NOMO-1 (cell line): ENCODE measurements around the gene ANKRD29.
"Not testable (repeated sequence)": the region's sequence is repeated elsewhere in the genome, so short reads cannot be mapped to it uniquely, and the experiment has no call there.

ENCODE experiments used
- DNase-seq, 2 experiments: peaks; one replicate each; lab custom pipeline; 2025; ENCODE audit not compliant: unreplicated experiment in 2 of 2; lab: John Stamatoyannopoulos, UW

ANKRD29 gene

DNA sequence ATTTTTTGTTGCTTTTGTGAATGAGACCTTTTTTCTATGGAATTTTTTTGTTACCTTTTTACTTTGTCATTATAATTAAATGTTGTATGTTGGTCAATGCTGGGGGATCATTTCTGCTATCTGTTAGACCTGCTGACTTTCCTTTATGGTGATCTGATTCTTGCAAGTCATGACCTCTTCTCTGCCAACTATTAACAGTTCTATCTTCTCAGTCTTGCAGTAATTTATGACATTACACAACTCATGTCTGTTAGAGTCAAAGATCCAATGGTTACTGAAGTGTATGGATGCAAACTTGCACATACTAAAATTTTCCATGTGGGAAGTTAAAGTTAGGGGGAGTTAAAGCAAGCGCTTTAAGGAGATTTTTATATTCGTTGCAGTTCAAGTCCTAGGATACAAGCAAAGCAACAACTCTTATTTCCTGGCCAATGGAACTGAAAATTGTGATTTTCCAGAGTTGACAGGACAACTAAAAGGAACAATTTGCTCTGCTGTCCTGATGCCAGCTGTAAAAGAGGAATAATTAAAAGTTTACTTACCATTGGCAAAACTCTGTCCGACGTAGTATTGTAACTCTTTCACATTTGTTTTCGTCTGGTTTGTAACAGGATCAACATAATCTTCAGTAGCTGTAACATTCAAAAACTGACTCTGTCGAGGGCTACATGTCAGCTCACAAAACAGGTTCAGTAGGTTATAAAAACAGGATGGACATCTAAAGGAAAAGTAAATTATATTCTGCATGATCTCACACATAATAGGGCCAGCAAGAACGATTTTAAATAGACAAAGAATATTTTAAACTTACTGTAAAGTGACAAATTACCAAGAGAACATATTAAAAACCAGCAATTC, 94.2 kb downstream of the ANKRD29 start:
- DNase-seq = peak in 1 of 2 experiments; percentile 59

DNA sequence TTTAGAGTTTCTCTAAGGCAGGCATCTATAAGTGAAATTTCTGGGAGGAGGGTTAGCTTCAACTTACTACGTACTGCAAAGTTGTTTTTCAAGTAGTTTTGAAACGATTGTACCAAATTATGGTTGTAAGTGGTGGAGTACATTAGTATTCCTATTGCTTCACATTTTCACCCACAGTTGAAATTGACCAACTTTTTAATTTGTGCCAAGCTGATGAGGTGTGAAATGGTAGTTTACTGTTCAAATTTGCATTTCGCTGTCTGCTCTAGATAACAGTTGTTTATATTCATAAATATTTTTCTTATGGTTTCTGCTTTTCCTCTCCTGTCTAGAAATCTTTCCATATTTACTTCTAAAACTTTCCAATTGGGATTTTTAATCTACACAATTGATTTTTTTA, 95.0 kb downstream of the ANKRD29 start:
- no peak for DNase-seq

DNA sequence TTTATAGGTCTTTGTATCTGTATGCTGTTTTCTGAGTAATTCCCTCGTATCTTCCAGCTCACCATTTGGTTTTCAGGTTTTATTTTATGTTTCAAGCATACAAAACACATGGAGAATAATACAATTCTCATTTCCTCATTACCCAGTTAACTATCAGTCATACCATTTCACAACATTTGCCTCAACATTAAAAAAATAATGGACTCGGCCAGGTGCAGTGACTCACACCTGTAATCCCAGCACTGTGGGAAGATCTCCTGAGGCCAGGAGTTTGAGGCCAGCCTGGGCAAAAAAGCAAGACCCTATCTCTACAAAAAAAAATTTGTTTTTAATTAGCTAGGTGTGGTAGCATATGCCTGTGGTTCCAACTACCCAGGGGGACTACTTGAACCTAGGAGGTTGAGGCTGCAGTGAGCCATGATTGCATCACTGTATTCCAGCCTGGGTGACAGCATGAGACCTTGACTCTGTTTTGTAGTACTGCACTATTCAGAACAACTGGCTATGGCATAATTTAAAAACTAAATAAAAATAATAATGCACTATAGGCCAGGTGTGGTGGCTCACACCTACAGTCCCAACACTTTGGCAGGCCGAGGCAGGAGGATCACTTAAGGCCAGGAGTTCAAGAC, 96.7 kb downstream of the ANKRD29 start:
- DNase-seq = no peak

DNA sequence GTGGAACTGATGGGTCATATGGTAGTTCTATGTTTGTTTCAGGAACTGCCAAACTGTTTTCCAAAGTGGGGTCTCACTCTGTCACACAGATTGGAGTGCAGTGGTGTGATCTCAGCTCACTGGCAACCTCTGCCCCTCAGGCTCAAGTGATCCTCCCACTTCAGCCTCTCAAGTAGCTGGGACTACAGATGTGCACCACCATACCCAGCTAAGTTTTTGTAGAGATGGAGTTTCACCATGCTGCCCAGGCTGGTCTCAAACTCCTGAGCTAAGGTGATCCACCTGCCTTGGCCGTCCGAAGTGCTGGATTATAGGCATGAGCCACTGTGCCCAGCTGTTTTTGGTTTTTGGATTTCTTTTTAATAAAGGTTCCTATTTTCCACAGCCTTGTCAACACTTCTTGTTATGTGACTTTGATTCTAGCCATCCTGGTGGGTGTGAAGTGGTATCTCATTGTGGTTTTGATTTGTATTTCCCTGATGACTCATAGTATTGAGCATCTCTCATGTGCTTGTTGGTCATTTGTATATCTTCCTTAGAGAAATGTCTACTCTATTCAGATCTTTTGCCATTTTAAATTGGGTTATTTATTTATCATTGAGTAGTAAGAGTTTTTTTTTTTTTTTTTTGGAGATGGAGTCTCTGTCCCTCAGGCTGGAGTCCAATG, 99.2 kb downstream of the ANKRD29 start:
- no peak for DNase-seq

DNA sequence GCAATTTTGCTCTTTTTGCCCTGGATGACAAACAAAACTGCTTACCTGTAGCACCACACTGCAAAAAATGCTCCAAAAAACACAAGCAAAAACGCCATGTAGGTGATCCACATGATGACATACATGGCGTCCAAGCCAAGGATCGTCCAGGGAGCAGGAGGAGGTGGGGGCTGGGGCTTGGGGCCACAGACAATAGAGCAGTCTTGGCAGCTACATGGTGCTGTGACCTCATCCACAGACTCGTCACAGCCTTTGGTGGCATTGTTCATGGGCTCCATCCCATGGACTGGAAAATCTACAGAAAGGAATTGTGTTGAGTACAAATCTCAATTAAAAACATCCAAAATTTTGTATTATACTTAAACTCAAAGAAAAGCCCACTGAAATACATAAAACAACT, 102.5 kb downstream of the ANKRD29 start:
- DNase-seq = no peak

DNA sequence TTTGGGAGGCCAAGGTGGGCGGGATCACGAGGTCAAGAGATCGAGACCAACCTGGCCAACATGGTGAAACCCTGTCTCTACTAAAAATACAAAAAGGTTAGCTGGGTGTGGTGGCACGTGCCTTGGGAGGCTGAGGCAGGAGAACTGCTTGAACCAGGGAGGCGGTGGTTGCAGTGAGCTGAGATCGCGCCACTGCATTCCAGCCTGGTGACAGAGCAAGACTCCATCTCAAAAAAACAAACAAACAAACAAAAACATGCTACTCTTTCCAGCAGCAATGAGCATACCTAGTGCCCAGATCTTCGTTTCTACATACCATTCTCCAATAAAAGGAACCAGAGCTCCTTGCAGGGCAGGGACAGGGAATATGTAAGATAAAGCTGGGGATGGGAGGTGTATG, 105.2 kb downstream of the ANKRD29 start:
- DNase-seq = not testable (repeated sequence)

DNA sequence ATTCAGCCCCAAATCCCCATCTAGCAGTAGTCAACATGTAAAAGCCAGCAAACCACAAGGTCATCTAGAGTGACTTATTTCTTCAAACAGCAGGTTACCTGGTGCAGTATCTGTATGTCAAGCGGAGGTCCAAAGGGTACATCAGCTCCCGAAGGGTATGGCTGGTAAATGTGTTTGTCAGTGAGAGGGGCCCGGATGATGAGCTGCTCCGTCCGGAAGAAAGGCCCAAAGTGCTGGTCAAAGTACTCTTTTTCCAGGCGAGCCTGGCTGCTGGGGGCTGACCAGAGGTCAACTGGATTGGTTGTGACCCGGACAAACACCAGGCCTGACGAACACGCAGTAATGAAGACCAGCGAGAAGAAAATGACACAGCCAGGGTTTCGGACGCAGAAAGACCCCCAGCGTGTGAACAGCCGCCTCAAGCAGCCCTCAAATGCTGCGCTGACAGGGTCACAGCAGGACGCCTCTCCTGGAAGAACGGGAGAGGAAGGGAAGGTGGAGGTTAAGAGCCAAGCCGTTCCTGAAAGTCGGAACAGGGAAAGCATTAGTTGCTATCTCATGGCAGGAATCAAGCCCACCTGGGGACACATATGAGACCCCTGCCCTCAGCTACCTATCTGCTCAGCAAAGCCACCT, 106.4 kb downstream of the ANKRD29 start:
- DNase-seq = no peak

DNA sequence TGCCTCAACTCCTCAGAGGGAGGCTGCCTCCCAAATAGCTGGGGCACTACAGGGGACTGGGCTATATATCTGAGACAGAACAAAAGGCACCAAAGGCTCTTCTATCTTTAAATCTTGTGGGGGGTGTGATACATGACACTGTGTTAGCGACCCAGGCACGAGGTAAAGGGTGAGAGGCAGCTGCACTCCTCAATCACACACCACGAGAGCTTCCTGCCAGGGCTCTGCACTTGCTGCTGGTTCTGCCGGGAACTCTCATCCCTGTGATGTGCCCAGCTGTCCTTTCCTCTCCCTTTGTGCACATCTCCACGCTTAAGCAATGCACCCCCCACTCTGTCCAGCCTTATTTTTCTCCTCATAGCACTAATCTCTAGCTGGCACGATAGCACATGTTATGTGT, 108.8 kb downstream of the ANKRD29 start:
- no peak for DNase-seq

DNA sequence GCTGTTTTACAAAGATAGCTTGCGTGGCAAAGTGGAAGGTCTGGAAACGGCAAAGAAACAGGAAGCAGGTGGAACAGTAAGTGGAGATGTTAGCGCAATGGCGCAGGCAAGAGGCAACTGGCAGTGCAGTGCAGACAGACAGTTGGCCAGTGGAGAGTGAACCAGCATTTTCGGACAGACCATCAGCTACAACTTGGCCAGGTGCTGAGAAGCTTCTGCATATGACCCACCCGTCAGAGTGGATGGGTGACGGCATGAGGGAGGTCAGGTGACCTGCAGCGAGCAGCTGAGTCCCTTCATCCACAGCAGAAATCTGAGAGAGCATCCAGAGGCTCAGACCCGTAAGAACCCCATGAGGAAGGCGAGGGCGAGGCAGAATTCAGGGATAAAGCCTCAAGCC, 110.2 kb downstream of the ANKRD29 start:
- DNase-seq = no peak

DNA sequence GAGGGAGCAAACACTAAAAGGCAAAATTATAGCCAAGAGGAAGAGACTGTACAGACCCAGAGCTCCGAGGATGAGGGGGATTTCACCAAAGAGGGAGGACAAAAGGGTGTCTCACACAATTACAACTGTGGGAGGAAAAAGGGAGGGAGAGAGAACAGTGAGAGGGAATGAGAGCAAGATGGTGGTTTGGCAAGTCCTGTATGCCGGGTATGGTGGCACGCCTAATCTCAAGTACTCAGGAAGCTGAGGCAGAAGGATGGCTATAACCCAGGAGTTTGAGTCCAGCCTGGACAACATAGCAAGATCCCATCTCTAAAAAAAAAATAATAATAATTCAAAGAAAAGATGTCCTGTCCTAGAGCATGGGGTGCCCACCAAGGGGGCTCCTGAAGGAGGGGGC, 110.7 kb downstream of the ANKRD29 start:
- no peak for DNase-seq

DNA sequence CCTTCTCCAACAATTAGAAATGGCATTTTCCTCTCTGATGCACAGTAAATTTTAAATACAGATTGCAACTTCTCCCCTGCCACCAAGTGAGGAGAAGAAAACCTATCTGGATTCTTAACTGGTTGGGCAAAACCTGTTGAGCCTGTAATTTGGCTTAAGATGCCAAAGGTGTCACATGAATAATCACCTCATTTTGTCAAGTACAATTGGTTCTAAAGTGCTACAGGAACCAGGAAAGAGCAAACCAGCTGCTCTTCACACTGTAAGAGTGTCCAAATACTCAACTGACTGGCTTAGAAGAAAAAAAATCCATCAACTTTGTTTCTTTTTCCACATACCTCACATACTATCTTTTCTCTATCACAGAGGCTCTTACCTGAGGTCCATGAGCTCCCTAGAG, 111.8 kb downstream of the ANKRD29 start:
- DNase-seq = no peak
